HFFc6 (cell line): ENCODE results near the gene LIPC. TPM values are rescaled to one million over a fixed set of nuclear protein-coding genes. Genes with fewer than 3 reads are reported as not detected.

Experiments used
- DNase-seq: peaks from one replicate; pipeline ENCODE4 v3.0.0-alpha.2; 2018
- H3K27ac Mint-ChIP-seq: 2 replicates; pipeline ENCODE4 v1.8.0; 2020; ENCODE audit warnings: mild to moderate bottlenecking, mixed read lengths
- H3K27me3 Mint-ChIP-seq: 2 replicates; pipeline ENCODE4 v1.8.0; 2021; ENCODE audit warnings: mild to moderate bottlenecking, moderate library complexity, mixed read lengths; ENCODE audit not compliant: insufficient read depth
- H3K36me3 Mint-ChIP-seq: 2 replicates; pipeline ENCODE4 v1.8.0; 2021; ENCODE audit warnings: low read depth, mixed read lengths
- H3K4me1 Mint-ChIP-seq: 2 replicates; pipeline ENCODE4 v1.8.0; 2020; ENCODE audit warnings: low read depth, mixed read lengths
- H3K4me3 Mint-ChIP-seq: 2 replicates; pipeline ENCODE4 v1.8.0; 2020; ENCODE audit warnings: mild to moderate bottlenecking, moderate library complexity, mixed read lengths
- H3K9me3 Mint-ChIP-seq: 2 replicates; pipeline ENCODE4 v1.8.0; 2020; ENCODE audit warnings: mild to moderate bottlenecking, mixed read lengths
- CTCF ChIP-seq: fragments of 200-600 bp; sonication (generic); IDR thresholded peaks from 2 replicates; pipeline ENCODE4 v1.5.0; 2021; ENCODE audit warnings: antibody characterized with exemption, mild to moderate bottlenecking
- total RNA-seq, 6 experiments: library from RNA; stranded (reverse); fragmentation: NEBNext Ultra II Directional; extraction: Animal tissue kit (Norgen Biotek cat#: 25700); gene quantifications; 2 replicates in 1 of 6; 3 replicates in 5 of 6; pipeline ENCODE4 v1.2.3, GENCODE V29; 2021

The LIPC gene
- total RNA-seq, 6 experiments from 2014 or later: not detected

- DNase-seq: no peak
- Mint-ChIP-seq H3K27me3 (peaks cover 18% of the 10 kb centered on the region), H3K27ac (no peak overlapping the region), H3K4me3 (no peak overlapping the region), H3K4me1 (peaks cover 27% of the 10 kb centered on the region), H3K9me3 (no peaks in the 10 kb centered on the region), H3K36me3 (no peaks in the 10 kb centered on the region)
- TF ChIP-seq CTCF: no peak
Observed at GRCh38 chr15:58399739-58400138, 32.1 kb upstream of the LIPC start.

DNA sequence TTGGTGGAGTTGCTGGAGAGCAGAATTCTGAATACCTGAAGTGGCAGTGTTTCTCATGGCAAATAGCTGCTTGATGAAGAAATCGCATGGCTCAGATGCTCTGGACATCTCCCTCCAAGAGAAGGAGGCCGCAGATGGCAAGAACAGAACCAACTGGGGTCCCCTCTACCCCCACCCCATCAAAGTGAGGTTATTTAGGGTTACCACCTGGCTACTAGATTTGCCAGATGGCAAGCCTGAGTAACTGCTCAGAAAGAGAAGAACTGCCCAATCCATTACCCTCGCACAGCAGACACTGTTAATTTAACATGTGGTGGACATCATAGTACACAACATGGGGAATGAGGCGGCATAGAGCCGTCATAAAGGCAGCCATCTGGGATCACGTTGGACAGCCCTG, 30.5 kb upstream of the LIPC start:
- H3K27ac Mint-ChIP-seq: no peak overlapping the region
- H3K36me3 Mint-ChIP-seq: no peaks in the 10 kb centered on the region
- peaks cover 12% of the 10 kb centered on the region for H3K4me1 Mint-ChIP-seq
- no peak overlapping the region for H3K4me3 Mint-ChIP-seq
- H3K9me3 Mint-ChIP-seq: no peaks in the 10 kb centered on the region
- no peak for TF ChIP-seq CTCF
- H3K27me3 Mint-ChIP-seq: peaks cover 22% of the 10 kb centered on the region
- DNase-seq: no peak

DNA sequence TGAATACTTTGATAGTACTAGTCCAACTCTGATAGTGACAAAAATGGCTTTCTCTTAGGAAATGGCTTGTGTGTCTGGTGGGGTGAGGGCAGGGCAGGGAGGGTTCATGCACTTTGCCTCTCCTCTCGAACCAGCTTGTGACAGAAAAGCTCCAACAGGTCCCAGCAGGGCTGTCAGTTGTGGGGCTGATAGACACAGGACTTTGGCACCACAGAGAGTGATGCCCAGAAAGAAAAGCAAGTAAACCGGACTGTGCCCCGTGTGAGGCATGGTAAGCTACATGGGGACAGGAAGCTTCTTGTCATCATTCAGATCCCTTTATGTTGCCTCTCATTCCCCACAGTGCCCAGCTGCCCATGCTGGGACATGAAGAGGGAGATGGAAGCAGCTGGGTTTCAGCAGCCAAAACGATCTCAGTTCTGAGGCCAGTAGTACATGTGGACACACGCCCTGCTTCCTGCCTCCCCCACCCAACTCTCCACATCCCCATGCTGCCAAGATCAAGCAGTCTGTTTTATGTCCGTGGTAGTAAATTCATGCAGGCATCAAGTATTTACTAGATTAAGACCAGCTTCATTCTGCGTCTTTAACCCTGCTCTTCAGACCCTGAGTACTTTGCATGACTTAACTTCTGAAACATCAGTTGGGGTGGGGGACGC, 29.7 kb upstream of the LIPC start:
- peaks cover 4% of the 10 kb centered on the region for H3K4me1 Mint-ChIP-seq
- no peaks in the 10 kb centered on the region for H3K9me3 Mint-ChIP-seq
- peaks cover 22% of the 10 kb centered on the region for H3K27me3 Mint-ChIP-seq
- H3K36me3 Mint-ChIP-seq: no peaks in the 10 kb centered on the region
- no peak overlapping the region for H3K4me3 Mint-ChIP-seq
- no peak for TF ChIP-seq CTCF
- no peak overlapping the region for H3K27ac Mint-ChIP-seq
- no peak for DNase-seq

- no peak for TF ChIP-seq CTCF
- H3K4me3 Mint-ChIP-seq: no peak overlapping the region
- no peak for DNase-seq
- no peaks in the 10 kb centered on the region; the same call in 1 of the 2 replicates for H3K4me1 Mint-ChIP-seq
- no peaks in the 10 kb centered on the region for H3K9me3 Mint-ChIP-seq
- peaks cover 22% of the 10 kb centered on the region for H3K27me3 Mint-ChIP-seq
- no peak overlapping the region for H3K27ac Mint-ChIP-seq
- no peaks in the 10 kb centered on the region for H3K36me3 Mint-ChIP-seq
Observed at GRCh38 chr15:58403581-58403980, 28.2 kb upstream of the LIPC start.

DNA sequence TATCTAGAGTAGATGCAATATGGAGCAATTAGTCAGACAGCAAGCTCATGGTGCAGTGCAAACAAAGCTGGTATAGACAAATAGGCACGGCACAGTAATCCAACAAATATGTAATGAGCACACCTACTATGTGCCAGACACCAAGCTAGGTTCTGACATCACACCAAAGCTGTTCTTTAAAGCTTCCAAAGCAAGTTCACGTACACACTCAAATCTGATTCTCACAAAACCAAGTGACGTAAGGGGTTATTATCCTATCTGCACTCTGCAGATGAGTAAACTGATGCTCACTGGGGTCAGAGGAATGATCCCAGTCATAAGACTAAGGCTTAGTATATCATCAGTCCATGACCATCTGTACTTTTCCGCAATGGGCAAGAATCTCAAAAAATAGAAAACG, 27.8 kb upstream of the LIPC start:
- Mint-ChIP-seq H3K27ac (no peak overlapping the region), H3K27me3 (peaks cover 22% of the 10 kb centered on the region), H3K4me1 (no peaks in the 10 kb centered on the region; the same call in 1 of the 2 replicates), H3K9me3 (no peaks in the 10 kb centered on the region), H3K36me3 (no peaks in the 10 kb centered on the region), H3K4me3 (no peak overlapping the region)
- TF ChIP-seq CTCF: no peak
- no peak for DNase-seq
